Measurements from ENCODE around the gene CADM2.

Gene CADM2

GRCh38 chr3:85589145-85589544 is 630.4 kb downstream of the CADM2 start:
- FAIRE-seq = no peak
- TF ChIP-seq POLR2A (IDR thresholded peaks at IDR 0.05; ENCODE audit: low read depth, low read length) = no peak
- no peak for TF ChIP-seq POLR2AphosphoS5 (IDR thresholded peaks at IDR 0.05; ENCODE audit: low read depth, low read length)
- TF ChIP-seq TAF1 (IDR thresholded peaks at IDR 0.05; ENCODE audit: borderline replicate concordance, low read depth, low read length) = no peak
- no peak for DNase-seq (ENCODE audit: insufficient read length)

- TF ChIP-seq TAF1 (IDR thresholded peaks at IDR 0.05; ENCODE audit: borderline replicate concordance, low read depth, low read length) (no peak), POLR2A (IDR thresholded peaks at IDR 0.05; ENCODE audit: low read depth, low read length) (no peak), POLR2AphosphoS5 (IDR thresholded peaks at IDR 0.05; ENCODE audit: low read depth, low read length) (no peak)
- no peak for FAIRE-seq
- DNase-seq (ENCODE audit: insufficient read length) = no peak
These were observed 632.7 kb downstream of the CADM2 start for GRCh38 chr3:85591451-85591850.

DNA sequence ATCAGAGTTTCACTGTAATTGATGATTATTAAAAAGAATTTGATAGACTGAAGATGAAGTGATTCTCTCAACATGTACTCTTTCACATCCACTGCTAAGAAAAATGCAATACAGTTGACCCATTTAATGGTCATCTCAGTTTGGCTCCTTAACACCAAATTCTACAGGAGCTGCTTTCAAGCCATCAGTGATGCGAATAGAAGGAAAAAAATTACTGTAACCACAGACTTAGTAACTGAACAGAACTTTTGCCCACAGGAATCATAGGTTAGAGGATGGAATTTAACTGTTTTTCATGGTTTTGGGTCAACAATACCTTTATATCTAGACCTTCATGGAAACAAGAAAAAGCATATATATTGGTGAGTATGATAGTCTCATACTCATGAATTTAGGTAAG is 633.5 kb downstream of the CADM2 start:
- no peak for TF ChIP-seq TAF1 (IDR thresholded peaks at IDR 0.05; ENCODE audit: borderline replicate concordance, low read depth, low read length)
- TF ChIP-seq POLR2AphosphoS5 (IDR thresholded peaks at IDR 0.05; ENCODE audit: low read depth, low read length) = no peak
- TF ChIP-seq POLR2A (IDR thresholded peaks at IDR 0.05; ENCODE audit: low read depth, low read length) = no peak
- FAIRE-seq (no peak), DNase-seq (ENCODE audit: insufficient read length) (no peak)

DNA sequence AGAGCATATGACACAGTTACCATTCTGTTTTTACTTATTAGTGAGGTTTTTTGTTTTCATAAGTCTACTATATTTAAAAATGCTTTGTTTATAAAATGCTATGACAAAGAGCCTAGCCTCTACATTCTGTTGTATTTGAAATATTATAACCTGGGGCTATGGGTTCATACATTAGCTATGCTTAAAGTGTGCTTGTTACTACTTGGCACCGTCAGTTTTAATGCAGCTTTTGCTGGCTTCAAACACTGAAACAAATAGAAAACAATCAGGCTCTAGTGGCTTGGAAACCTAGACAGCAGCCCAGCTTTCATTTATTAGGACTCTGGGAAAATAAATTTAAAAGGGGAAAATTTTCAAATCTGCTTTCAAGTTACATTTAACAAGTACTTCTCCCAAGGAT is 635.9 kb downstream of the CADM2 start:
- TF ChIP-seq TAF1 (IDR thresholded peaks at IDR 0.05; ENCODE audit: borderline replicate concordance, low read depth, low read length) (no peak), POLR2AphosphoS5 (IDR thresholded peaks at IDR 0.05; ENCODE audit: low read depth, low read length) (no peak), POLR2A (IDR thresholded peaks at IDR 0.05; ENCODE audit: low read depth, low read length) (no peak)
- FAIRE-seq (no peak), DNase-seq (ENCODE audit: insufficient read length) (no peak)

- no peak for FAIRE-seq
- no peak for DNase-seq (ENCODE audit: insufficient read length)
- TF ChIP-seq POLR2A (IDR thresholded peaks at IDR 0.05; ENCODE audit: low read depth, low read length) (no peak), TAF1 (IDR thresholded peaks at IDR 0.05; ENCODE audit: borderline replicate concordance, low read depth, low read length) (no peak), POLR2AphosphoS5 (IDR thresholded peaks at IDR 0.05; ENCODE audit: low read depth, low read length) (no peak)
These were observed 644.6 kb downstream of the CADM2 start for GRCh38 chr3:85603378-85603777.

GRCh38 chr3:85604641-85605040 is 645.9 kb downstream of the CADM2 start:
- FAIRE-seq = no peak
- no peak for DNase-seq (ENCODE audit: insufficient read length)
- TF ChIP-seq POLR2A (IDR thresholded peaks at IDR 0.05; ENCODE audit: low read depth, low read length) = no peak

GRCh38 chr3:85605066-85605465 is 646.3 kb downstream of the CADM2 start:
- DNase-seq (ENCODE audit: insufficient read length) = no peak
- FAIRE-seq = no peak
- no peak for TF ChIP-seq POLR2A (IDR thresholded peaks at IDR 0.05; ENCODE audit: low read depth, low read length)
- no peak for TF ChIP-seq POLR2AphosphoS5 (IDR thresholded peaks at IDR 0.05; ENCODE audit: low read depth, low read length)
- no peak for TF ChIP-seq TAF1 (IDR thresholded peaks at IDR 0.05; ENCODE audit: borderline replicate concordance, low read depth, low read length)

DNA sequence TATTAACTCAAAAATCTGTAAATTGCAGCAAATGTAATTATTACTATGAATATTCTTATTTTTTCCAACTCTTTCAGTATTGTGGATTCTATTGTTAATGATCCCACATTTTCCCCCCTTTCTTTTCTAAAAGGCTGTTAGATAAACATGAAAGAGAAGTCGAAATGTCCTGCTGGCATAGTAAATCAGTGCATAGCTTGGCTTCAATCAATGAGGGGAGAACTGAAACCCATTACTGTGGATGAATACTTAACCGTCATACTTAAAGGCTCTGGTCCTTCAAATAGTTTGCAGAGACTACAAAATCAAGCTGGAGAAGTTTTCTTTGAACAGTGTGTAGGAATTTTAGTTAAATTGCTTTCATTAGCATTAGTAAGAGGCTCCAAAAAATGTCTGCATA is 667.9 kb downstream of the CADM2 start:
- TF ChIP-seq POLR2AphosphoS5 (IDR thresholded peaks at IDR 0.05; ENCODE audit: low read depth, low read length) (no peak), POLR2A (IDR thresholded peaks at IDR 0.05; ENCODE audit: low read depth, low read length) (no peak), TAF1 (IDR thresholded peaks at IDR 0.05; ENCODE audit: borderline replicate concordance, low read depth, low read length) (no peak)
- FAIRE-seq (no peak), DNase-seq (ENCODE audit: insufficient read length) (no peak)

GRCh38 chr3:85627932-85628331 is 669.1 kb downstream of the CADM2 start:
- no peak for TF ChIP-seq POLR2A (IDR thresholded peaks at IDR 0.05; ENCODE audit: low read depth, low read length)
- no peak for TF ChIP-seq POLR2AphosphoS5 (IDR thresholded peaks at IDR 0.05; ENCODE audit: low read depth, low read length)
- no peak for TF ChIP-seq TAF1 (IDR thresholded peaks at IDR 0.05; ENCODE audit: borderline replicate concordance, low read depth, low read length)
- DNase-seq (ENCODE audit: insufficient read length) (no peak), FAIRE-seq (no peak)

- TF ChIP-seq POLR2A (IDR thresholded peaks at IDR 0.05; ENCODE audit: low read depth, low read length) (no peak), TAF1 (IDR thresholded peaks at IDR 0.05; ENCODE audit: borderline replicate concordance, low read depth, low read length) (no peak), POLR2AphosphoS5 (IDR thresholded peaks at IDR 0.05; ENCODE audit: low read depth, low read length) (no peak)
- DNase-seq (ENCODE audit: insufficient read length) (no peak), FAIRE-seq (no peak)
These were observed 672.3 kb downstream of the CADM2 start for GRCh38 chr3:85631070-85631469.

- DNase-seq (ENCODE audit: insufficient read length) = no peak
- FAIRE-seq = no peak
- TF ChIP-seq POLR2A (IDR thresholded peaks at IDR 0.05; ENCODE audit: low read depth, low read length) (no peak), POLR2AphosphoS5 (IDR thresholded peaks at IDR 0.05; ENCODE audit: low read depth, low read length) (no peak), TAF1 (IDR thresholded peaks at IDR 0.05; ENCODE audit: borderline replicate concordance, low read depth, low read length) (no peak)
These were observed 674.1 kb downstream of the CADM2 start for GRCh38 chr3:85632921-85633320.

- DNase-seq (ENCODE audit: insufficient read length) (no peak), FAIRE-seq (no peak)
- TF ChIP-seq POLR2AphosphoS5 (IDR thresholded peaks at IDR 0.05; ENCODE audit: low read depth, low read length) (no peak), TAF1 (IDR thresholded peaks at IDR 0.05; ENCODE audit: borderline replicate concordance, low read depth, low read length) (no peak), POLR2A (IDR thresholded peaks at IDR 0.05; ENCODE audit: low read depth, low read length) (no peak)
These were observed 693.6 kb downstream of the CADM2 start for GRCh38 chr3:85652360-85652759.

- DNase-seq (ENCODE audit: insufficient read length) = no peak
- TF ChIP-seq TAF1 (IDR thresholded peaks at IDR 0.05; ENCODE audit: borderline replicate concordance, low read depth, low read length) (no peak), POLR2A (IDR thresholded peaks at IDR 0.05; ENCODE audit: low read depth, low read length) (no peak), POLR2AphosphoS5 (IDR thresholded peaks at IDR 0.05; ENCODE audit: low read depth, low read length) (no peak)
- no peak for FAIRE-seq
These were observed 701.7 kb downstream of the CADM2 start for GRCh38 chr3:85660451-85660850.

All from GM12892 (cell line).